RWPE2 (cell line): Measurements from ENCODE around the gene RPTOR.

Experiments used
- ATAC-seq: fragments of 200-7000 bp; cut with Tn5 transposase; 3 replicates; pipeline ENCODE4 v1.9.1; 2021; ENCODE audit warnings: low read depth
- DNase-seq: peaks from one replicate; pipeline ENCODE4 v3.0.0-alpha.2; 2020; ENCODE audit warnings: low spot score
- H3K27ac ChIP-seq: fragments of 450-650 bp; 2 replicates; pipeline ENCODE4 v1.5.1; 2017; ENCODE audit warnings: mild to moderate bottlenecking; ENCODE audit not compliant: poor library complexity, severe bottlenecking
- H3K27me3 ChIP-seq: fragments of 250-450 bp; sonication (Bioruptor Pico); 2 replicates; pipeline ENCODE4 v1.5.1; 2021; ENCODE audit warnings: mild to moderate bottlenecking, moderate library complexity; ENCODE audit not compliant: insufficient read depth, poor library complexity, severe bottlenecking
- H3K36me3 ChIP-seq: fragments of 250-450 bp; sonication (Bioruptor Pico); 2 replicates; pipeline ENCODE4 v1.5.1; 2020; ENCODE audit warnings: low read depth, mild to moderate bottlenecking, moderate library complexity
- H3K4me1 ChIP-seq: fragments of 250-450 bp; sonication (Bioruptor Pico); 2 replicates; pipeline ENCODE4 v1.5.1; 2021; ENCODE audit warnings: mild to moderate bottlenecking, moderate library complexity; ENCODE audit not compliant: insufficient read depth, poor library complexity, severe bottlenecking
- H3K4me3 ChIP-seq: fragments of 250-450 bp; sonication (Bioruptor Pico); 2 replicates; pipeline ENCODE4 v1.5.1; 2021; ENCODE audit warnings: mild to moderate bottlenecking, moderate library complexity; ENCODE audit not compliant: severe bottlenecking
- H3K9me3 ChIP-seq: fragments of 250-450 bp; sonication (Bioruptor Pico); 2 replicates; pipeline ENCODE4 v1.5.1; 2021; ENCODE audit warnings: mild to moderate bottlenecking, moderate library complexity; ENCODE audit not compliant: severe bottlenecking
- CTCF ChIP-seq: fragments of 450-650 bp; IDR thresholded peaks from one replicate; pipeline ENCODE4 v1.5.1; 2017; ENCODE audit warnings: mild to moderate bottlenecking, moderate library complexity; ENCODE audit not compliant: poor library complexity, severe bottlenecking

Gene RPTOR

GRCh38 chr17:80890921-80891396 is 346.3 kb downstream of the RPTOR start:
- H3K4me3 ChIP-seq = no peak overlapping the region

DNA sequence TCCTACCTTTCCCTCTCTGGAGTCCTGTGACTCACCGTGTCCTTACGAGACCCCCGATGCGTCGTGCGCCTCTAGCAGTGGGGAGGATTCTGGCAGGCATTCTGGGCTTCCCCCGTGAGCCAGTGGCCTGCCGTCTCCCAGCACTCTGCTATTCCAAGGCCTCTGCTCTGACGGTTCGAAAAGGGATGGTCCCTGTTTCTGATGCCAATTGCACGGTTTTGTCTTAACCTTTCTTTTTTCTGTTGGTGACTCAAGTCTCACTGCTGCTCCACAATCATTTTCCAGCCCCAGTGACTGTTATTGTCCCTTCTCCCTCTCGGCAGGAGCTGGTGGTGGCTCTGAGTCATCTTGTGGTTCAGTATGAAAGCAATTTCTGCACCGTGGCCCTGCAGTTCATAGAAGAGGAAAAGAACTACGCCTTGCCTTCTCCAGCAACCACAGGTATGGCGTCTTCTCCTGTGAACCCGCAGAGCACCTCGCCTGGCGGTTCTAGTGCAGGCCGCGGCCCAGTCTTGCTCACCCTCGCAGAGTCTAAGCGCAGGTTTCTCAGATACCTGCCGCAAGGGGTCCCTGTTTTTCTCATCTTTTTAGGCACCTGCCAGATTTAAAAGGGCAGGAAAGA is 346.9 kb downstream of the RPTOR start:
- H3K9me3 ChIP-seq = no peaks in the 10 kb centered on the region
- peaks cover 22% of the 10 kb centered on the region for H3K36me3 ChIP-seq
- H3K27me3 ChIP-seq = no peaks in the 10 kb centered on the region
- peak; percentile 82 for DNase-seq
- peak; percentile 63 for ATAC-seq
- H3K4me3 ChIP-seq = no peak overlapping the region
- peak; percentile 27 for TF ChIP-seq CTCF
- peaks cover 27% of the 10 kb centered on the region for H3K4me1 ChIP-seq
- peak overlapping the region; percentile 98 for H3K27ac ChIP-seq

More at GRCh38 chr17:80890921-80891396, 346.3 kb downstream of the RPTOR start:
- Histone ChIP-seq H3K36me3 (peaks cover 22% of the 10 kb centered on the region), H3K4me1 (peaks cover 27% of the 10 kb centered on the region), H3K27me3 (no peaks in the 10 kb centered on the region), H3K27ac (peak overlapping the region; percentile 98), H3K9me3 (no peaks in the 10 kb centered on the region)
- peak; percentile 33 for ATAC-seq
- DNase-seq = no peak
- TF ChIP-seq CTCF = no peak

DNA sequence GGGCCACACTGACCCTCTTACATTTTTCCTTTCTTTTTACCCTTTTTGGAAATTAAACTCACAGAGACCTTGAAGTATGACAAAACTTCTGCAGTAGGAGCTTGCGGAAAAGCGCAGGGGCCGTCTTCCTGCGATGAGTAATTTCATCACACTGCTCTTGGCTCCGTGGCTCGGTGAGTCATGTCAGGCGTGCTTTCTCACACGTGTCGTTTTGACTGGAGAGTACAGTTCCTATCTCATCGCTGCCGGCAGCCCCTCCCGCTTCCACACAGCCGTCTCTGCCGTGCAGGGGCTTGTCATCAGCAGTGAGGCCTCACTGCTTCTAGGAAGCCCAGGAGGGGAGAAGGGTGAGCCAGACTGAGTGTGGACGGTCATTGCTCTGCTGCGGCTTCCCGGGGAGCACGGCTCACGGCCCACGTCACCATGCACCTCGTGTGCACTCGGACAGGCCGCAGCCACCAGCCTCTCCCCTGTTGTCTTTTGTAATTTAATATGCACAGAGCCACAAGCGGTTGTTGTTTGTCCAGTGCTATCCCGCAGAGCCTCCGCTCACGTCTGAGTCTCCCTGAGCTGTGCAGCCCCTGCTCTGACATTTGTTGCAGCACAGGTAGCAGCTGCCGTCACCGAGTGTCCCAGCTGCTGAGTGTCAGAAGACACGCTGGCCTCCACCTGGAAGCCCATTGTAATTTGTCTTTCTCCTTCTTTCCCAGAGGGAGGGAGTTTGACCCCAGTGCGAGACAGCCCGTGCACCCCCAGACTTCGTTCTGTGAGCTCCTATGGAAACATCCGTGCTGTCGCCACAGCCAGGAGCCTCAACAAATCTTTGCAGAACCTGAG is 347.6 kb downstream of the RPTOR start:
- H3K27me3 ChIP-seq = no peaks in the 10 kb centered on the region
- peaks cover 24% of the 10 kb centered on the region for H3K36me3 ChIP-seq
- TF ChIP-seq CTCF = no peak
- no peak overlapping the region for H3K4me3 ChIP-seq
- H3K9me3 ChIP-seq = no peaks in the 10 kb centered on the region
- peak overlapping the region; percentile 98 for H3K27ac ChIP-seq
- peaks cover 27% of the 10 kb centered on the region for H3K4me1 ChIP-seq
- DNase-seq (peak; percentile 99), ATAC-seq (peak; percentile 86)

- peak overlapping the region; percentile 98 for H3K27ac ChIP-seq
- peak; percentile 93 for DNase-seq
- peak; percentile 49 for ATAC-seq
- no peaks in the 10 kb centered on the region for H3K27me3 ChIP-seq
- peaks cover 27% of the 10 kb centered on the region for H3K4me1 ChIP-seq
- H3K9me3 ChIP-seq = no peaks in the 10 kb centered on the region
- TF ChIP-seq CTCF = no peak
- H3K4me3 ChIP-seq = no peak overlapping the region
- H3K36me3 ChIP-seq = peaks cover 24% of the 10 kb centered on the region
Measured at GRCh38 chr17:80892900-80893603, 348.4 kb downstream of the RPTOR start.
